Loucy (cell line): ENCODE data around the gene LIPK.
"Not testable (repeated sequence)": the region's sequence is repeated elsewhere in the genome, so short reads cannot be mapped to it uniquely, and the experiment has no call there.

Experiments used
- CTCF ChIP-seq: fragments of 200-600 bp; sonication (generic); conservative IDR thresholded peaks from 2 replicates; pipeline ENCODE4 v1.5.1; 2014; ENCODE audit warnings: mild to moderate bottlenecking, antibody characterized with exemption, low read length
- EZH2phosphoT487 ChIP-seq: fragments of 200-600 bp; IDR thresholded peaks from 2 replicates; pipeline ENCODE4 v1.6.1; 2018; ENCODE audit warnings: antibody characterized with exemption, mild to moderate bottlenecking, moderate library complexity, borderline replicate concordance

GRCh38 chr10:88709361-88709760 is 3.3 kb downstream of the LIPK start:
- not testable (repeated sequence) for TF ChIP-seq CTCF, EZH2phosphoT487
